Right lobe of liver (tissue), 4 donors: ENCODE results near the gene RNASEH2A.

Experiments
- CTCF ChIP-seq, 4 donors: fragments of 200-600 bp in 3 of 4; fragments of 450-650 bp in 1 of 4; IDR thresholded peaks; one replicate each; pipeline versions ENCODE4 v1.5.1 to v1.8.0; 2016 to 2022; ENCODE audit warnings: antibody characterized with exemption in 4 of 4, mild to moderate bottlenecking in 2 of 4
- POLR2A ChIP-seq: fragments of 450-650 bp; IDR thresholded peaks from one replicate; pipeline ENCODE4 v1.6.1; 2017; ENCODE audit warnings: antibody characterized with exemption, mild to moderate bottlenecking
- donor health status: DM: no; HTN: no; CAD: no.
- donor health status: DM: no; HTN: no; CAD: no.
- donor health status: DM: no; HTN: yes; CAD: no.

DNA sequence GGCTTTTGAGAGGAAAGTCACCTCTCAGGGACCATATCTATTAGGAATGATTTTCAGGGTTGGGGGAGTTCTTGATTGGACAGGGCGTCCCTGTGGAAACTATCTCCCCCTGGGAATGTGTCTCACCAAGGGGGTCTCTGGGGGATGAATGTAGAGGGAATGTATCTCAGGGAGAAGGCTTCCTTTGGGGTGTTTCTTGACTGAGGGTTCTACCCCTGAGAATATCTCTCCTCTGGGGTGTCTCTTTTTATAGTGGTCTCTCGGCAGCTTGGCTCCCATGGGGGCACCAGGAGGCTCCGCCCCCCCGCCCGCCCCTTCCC lies 27.0 kb downstream of the RNASEH2A start:
- TF ChIP-seq POLR2A = no peak
- TF ChIP-seq CTCF (IDR thresholded peaks at IDR 0.05) = no peak
